Activated effector memory CD4-positive, alpha-beta T cell treated with Interleukin-2 at 50 U/mL for 16 hours (primary cell): ENCODE data around the gene ENTHD1.

ENCODE experiments used
- DNase-seq: peaks from one replicate; pipeline ENCODE4 v3.0.0-alpha.2; 2020

Gene ENTHD1

GRCh38 chr22:39728236-39728860 is 165.2 kb downstream of the ENTHD1 start:
- DNase-seq: no peak

- DNase-seq: no peak
These were observed 166.0 kb downstream of the ENTHD1 start for GRCh38 chr22:39727541-39727940.

- DNase-seq: no peak
These were observed 168.1 kb downstream of the ENTHD1 start for GRCh38 chr22:39725351-39726035.

- no peak for DNase-seq
These were observed 168.7 kb downstream of the ENTHD1 start for GRCh38 chr22:39724857-39725256.

- DNase-seq: no peak
These were observed 169.2 kb downstream of the ENTHD1 start for GRCh38 chr22:39724390-39724789.

GRCh38 chr22:39723899-39724351 is 169.6 kb downstream of the ENTHD1 start:
- no peak for DNase-seq

- DNase-seq: no peak
These were observed 170.1 kb downstream of the ENTHD1 start for GRCh38 chr22:39723463-39723862.

GRCh38 chr22:39722501-39722900 is 171.1 kb downstream of the ENTHD1 start:
- no peak for DNase-seq

GRCh38 chr22:39722032-39722325 is 171.6 kb downstream of the ENTHD1 start:
- no peak for DNase-seq

GRCh38 chr22:39721206-39722031 is 172.1 kb downstream of the ENTHD1 start:
- DNase-seq: no peak

- no peak for DNase-seq
These were observed 173.8 kb downstream of the ENTHD1 start for GRCh38 chr22:39719559-39720450.

GRCh38 chr22:39718921-39719475 is 174.6 kb downstream of the ENTHD1 start:
- DNase-seq: no peak

GRCh38 chr22:39718206-39718605 is 175.4 kb downstream of the ENTHD1 start:
- DNase-seq: no peak

GRCh38 chr22:39717099-39717498 is 176.5 kb downstream of the ENTHD1 start:
- DNase-seq: no peak

GRCh38 chr22:39716534-39716933 is 177.0 kb downstream of the ENTHD1 start:
- no peak for DNase-seq

GRCh38 chr22:39715778-39716495 is 177.6 kb downstream of the ENTHD1 start:
- no peak for DNase-seq

GRCh38 chr22:39714321-39714720 is 179.2 kb downstream of the ENTHD1 start:
- no peak for DNase-seq

GRCh38 chr22:39713799-39714290 is 179.7 kb downstream of the ENTHD1 start:
- DNase-seq: no peak

GRCh38 chr22:39712751-39713525 is 180.6 kb downstream of the ENTHD1 start:
- DNase-seq: no peak

- no peak for DNase-seq
These were observed 181.5 kb downstream of the ENTHD1 start for GRCh38 chr22:39712081-39712480.
